ENCODE results near the gene HLCS.

The HLCS gene

DNA sequence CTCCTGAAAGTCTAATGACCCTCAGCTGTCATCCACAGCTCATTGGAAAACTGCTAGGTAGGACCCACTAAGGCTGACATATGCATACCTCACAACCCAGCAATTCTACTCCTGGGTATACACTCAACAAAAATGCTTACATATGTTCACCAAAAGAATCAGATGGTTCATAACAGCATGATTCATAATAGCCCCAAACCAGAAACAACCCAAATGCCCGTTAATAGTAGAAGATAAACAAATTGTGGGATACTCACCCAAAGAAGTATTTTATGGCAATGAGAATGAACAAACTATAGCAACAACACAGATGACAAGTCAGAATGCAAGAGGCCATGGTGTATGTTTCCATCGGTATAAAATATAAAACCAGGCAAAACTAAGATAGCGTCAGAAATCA is 124.6 kb downstream of the HLCS start:
- POLR2A ChIA-PET: no interaction called here
- H3K4me3 ChIP-seq (ENCODE audit: control insufficient read depth in 1 of 7, extremely low read depth in 1 of 7, insufficient read depth in 4 of 7, low read depth in 2 of 7, low read length in 6 of 7): no peak overlapping the region
- CTCF ChIA-PET: no interaction called here
- H3K36me3 ChIP-seq (ENCODE audit: control insufficient read depth in 4 of 4, insufficient read depth in 4 of 4, low read length in 3 of 4): no peaks in the 10 kb centered on the region
- no peaks in the 10 kb centered on the region for H3K27me3 ChIP-seq (replicated peaks in 2 of 5; ENCODE audit: control insufficient read depth in 4 of 5, insufficient read depth in 5 of 5, low read length in 4 of 5)
- H3K9me3 ChIP-seq (ENCODE audit: control extremely low read depth in 1 of 5, control insufficient read depth in 4 of 5, insufficient read depth in 2 of 5, low read depth in 1 of 5, low read length in 4 of 5): no peaks in the 10 kb centered on the region
- no peak for DNase-seq
- H3K4me1 ChIP-seq (ENCODE audit: control extremely low read depth in 1 of 4, control insufficient read depth in 4 of 4, insufficient read depth in 4 of 4, low read length in 3 of 4): no peaks in the 10 kb centered on the region
- WGBS (ENCODE audit: insufficient coverage): 100% methylated on average over 2 of the region's 3 CpGs
- H3K27ac ChIP-seq (ENCODE audit: insufficient read depth in 1 of 2, low read depth in 1 of 2, low read length in 2 of 2, poor library complexity in 1 of 2, severe bottlenecking in 2 of 2): no peak overlapping the region

DNA sequence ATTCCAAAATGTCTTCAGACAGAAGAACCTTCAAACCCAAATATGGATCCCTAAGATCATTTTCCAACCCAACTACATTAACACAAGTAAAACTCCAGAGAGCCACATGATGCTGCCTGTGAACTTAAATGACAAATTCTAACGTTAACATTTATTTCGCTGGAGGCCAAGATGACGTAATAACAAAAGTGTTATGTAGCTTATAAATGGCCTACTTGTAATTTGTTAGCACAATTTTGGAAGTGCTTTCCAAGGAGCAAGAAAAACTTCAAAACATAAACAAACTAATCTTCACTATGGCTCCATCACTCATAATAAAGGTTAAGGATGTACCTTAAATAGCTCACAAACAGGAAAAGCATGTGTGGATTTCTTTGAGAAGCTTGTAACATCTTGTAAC is 126.7 kb downstream of the HLCS start:
- CTCF ChIA-PET: no interaction called here
- Histone ChIP-seq H3K27me3 (replicated peaks in 2 of 5; ENCODE audit: control insufficient read depth in 4 of 5, insufficient read depth in 5 of 5, low read length in 4 of 5) (no peaks in the 10 kb centered on the region), H3K36me3 (ENCODE audit: control insufficient read depth in 4 of 4, insufficient read depth in 4 of 4, low read length in 3 of 4) (no peaks in the 10 kb centered on the region), H3K4me3 (ENCODE audit: control insufficient read depth in 1 of 7, extremely low read depth in 1 of 7, insufficient read depth in 4 of 7, low read depth in 2 of 7, low read length in 6 of 7) (no peak overlapping the region), H3K4me1 (ENCODE audit: control extremely low read depth in 1 of 4, control insufficient read depth in 4 of 4, insufficient read depth in 4 of 4, low read length in 3 of 4) (no peaks in the 10 kb centered on the region), H3K9me3 (ENCODE audit: control extremely low read depth in 1 of 5, control insufficient read depth in 4 of 5, insufficient read depth in 2 of 5, low read depth in 1 of 5, low read length in 4 of 5) (no peaks in the 10 kb centered on the region), H3K27ac (ENCODE audit: insufficient read depth in 1 of 2, low read depth in 1 of 2, low read length in 2 of 2, poor library complexity in 1 of 2, severe bottlenecking in 2 of 2) (no peak overlapping the region)
- POLR2A ChIA-PET: no interaction called here
- WGBS (ENCODE audit: insufficient coverage): no CpG with 5 or more reads among the region's 3 CpGs
- no peak for DNase-seq

DNA sequence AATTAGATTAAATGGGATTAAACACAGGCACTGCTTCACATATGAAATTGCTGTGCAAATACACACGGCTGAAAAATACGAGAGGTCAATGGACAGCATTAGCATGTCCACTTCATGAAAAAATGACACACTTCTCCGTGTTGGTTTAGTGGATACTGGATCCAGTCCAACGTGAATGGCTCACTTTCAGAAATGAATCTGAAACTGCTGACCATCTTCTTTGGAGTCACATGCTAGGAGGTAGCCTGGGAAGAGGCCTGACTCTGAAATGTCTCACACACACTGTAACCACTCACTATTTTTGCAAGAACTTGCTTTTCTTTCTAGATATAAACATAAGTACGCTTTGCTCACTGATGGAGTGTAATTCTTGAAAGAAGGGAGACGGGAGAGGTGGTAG is 127.3 kb downstream of the HLCS start:
- H3K36me3 ChIP-seq (ENCODE audit: control insufficient read depth in 4 of 4, insufficient read depth in 4 of 4, low read length in 3 of 4): no peaks in the 10 kb centered on the region
- DNase-seq: no peak
- H3K4me3 ChIP-seq (ENCODE audit: control insufficient read depth in 1 of 7, extremely low read depth in 1 of 7, insufficient read depth in 4 of 7, low read depth in 2 of 7, low read length in 6 of 7): no peak overlapping the region
- no peaks in the 10 kb centered on the region for H3K4me1 ChIP-seq (ENCODE audit: control extremely low read depth in 1 of 4, control insufficient read depth in 4 of 4, insufficient read depth in 4 of 4, low read length in 3 of 4)
- no peaks in the 10 kb centered on the region for H3K27me3 ChIP-seq (replicated peaks in 2 of 5; ENCODE audit: control insufficient read depth in 4 of 5, insufficient read depth in 5 of 5, low read length in 4 of 5)
- CTCF ChIA-PET: no interaction called here
- 96% methylated on average over 3 of the region's 6 CpGs for WGBS (ENCODE audit: insufficient coverage)
- H3K27ac ChIP-seq (ENCODE audit: insufficient read depth in 1 of 2, low read depth in 1 of 2, low read length in 2 of 2, poor library complexity in 1 of 2, severe bottlenecking in 2 of 2): no peak overlapping the region
- POLR2A ChIA-PET: no interaction called here
- no peaks in the 10 kb centered on the region for H3K9me3 ChIP-seq (ENCODE audit: control extremely low read depth in 1 of 5, control insufficient read depth in 4 of 5, insufficient read depth in 2 of 5, low read depth in 1 of 5, low read length in 4 of 5)

DNA sequence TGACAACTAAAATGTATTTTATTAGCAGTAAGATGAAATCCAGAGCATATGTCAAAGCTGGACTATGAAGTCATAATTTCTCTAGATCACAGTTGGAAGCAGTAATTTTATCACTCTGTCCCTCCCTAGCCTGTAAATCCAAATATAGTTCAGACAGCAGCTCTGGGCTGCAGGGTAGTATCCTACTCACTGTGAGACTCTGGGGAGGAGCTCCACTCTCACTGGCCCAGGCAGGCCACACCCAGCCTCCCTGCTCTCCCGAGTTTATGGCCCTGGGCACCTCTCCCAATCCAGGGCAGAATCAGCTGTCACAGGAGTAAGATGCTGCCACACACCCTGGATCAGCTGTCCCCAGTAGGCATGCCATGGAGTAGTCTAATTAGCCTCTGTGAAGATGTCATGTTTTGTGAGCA is 131.1 kb downstream of the HLCS start:
- POLR2A ChIA-PET: no interaction called here
- CTCF ChIA-PET: no interaction called here

DNA sequence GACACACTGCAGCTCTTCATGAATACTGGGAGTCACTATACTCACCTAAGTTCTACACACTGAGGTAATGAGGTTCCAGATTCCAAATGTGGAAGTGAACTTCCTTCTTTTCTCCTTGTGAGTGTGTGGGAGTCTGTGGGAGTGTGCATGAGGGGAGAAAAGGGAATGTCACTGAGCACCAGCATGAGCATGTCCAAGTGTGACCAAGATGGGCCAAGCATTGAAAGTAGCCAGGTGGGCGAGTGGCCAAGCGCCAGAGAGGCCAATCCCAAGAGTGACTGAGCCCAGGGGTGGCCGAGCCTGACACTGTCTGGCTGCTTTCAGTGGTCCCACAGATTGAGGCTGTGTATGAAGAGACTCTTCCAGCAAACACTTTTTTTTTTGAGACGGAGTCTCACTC is 132.3 kb downstream of the HLCS start:
- H3K4me3 ChIP-seq (ENCODE audit: control insufficient read depth in 1 of 7, extremely low read depth in 1 of 7, insufficient read depth in 4 of 7, low read depth in 2 of 7, low read length in 6 of 7): no peak overlapping the region
- DNase-seq: no peak
- no peak overlapping the region for H3K27ac ChIP-seq (ENCODE audit: insufficient read depth in 1 of 2, low read depth in 1 of 2, low read length in 2 of 2, poor library complexity in 1 of 2, severe bottlenecking in 2 of 2)
- no peaks in the 10 kb centered on the region for H3K27me3 ChIP-seq (replicated peaks in 2 of 5; ENCODE audit: control insufficient read depth in 4 of 5, insufficient read depth in 5 of 5, low read length in 4 of 5)
- ChIA-PET CTCF (no interaction called here), POLR2A (no interaction called here)
- no peaks in the 10 kb centered on the region for H3K4me1 ChIP-seq (ENCODE audit: control extremely low read depth in 1 of 4, control insufficient read depth in 4 of 4, insufficient read depth in 4 of 4, low read length in 3 of 4)
- WGBS (ENCODE audit: insufficient coverage): 97% methylated on average over 4 of the region's 4 CpGs
- H3K9me3 ChIP-seq (ENCODE audit: control extremely low read depth in 1 of 5, control insufficient read depth in 4 of 5, insufficient read depth in 2 of 5, low read depth in 1 of 5, low read length in 4 of 5): no peaks in the 10 kb centered on the region
- H3K36me3 ChIP-seq (ENCODE audit: control insufficient read depth in 4 of 4, insufficient read depth in 4 of 4, low read length in 3 of 4): no peaks in the 10 kb centered on the region

More for the DNA sequence above, 131.1 kb downstream of the HLCS start:
- Histone ChIP-seq H3K4me1 (ENCODE audit: control extremely low read depth in 1 of 4, control insufficient read depth in 4 of 4, insufficient read depth in 4 of 4, low read length in 3 of 4) (no peaks in the 10 kb centered on the region), H3K9me3 (ENCODE audit: control extremely low read depth in 1 of 5, control insufficient read depth in 4 of 5, insufficient read depth in 2 of 5, low read depth in 1 of 5, low read length in 4 of 5) (no peaks in the 10 kb centered on the region), H3K27ac (ENCODE audit: insufficient read depth in 1 of 2, low read depth in 1 of 2, low read length in 2 of 2, poor library complexity in 1 of 2, severe bottlenecking in 2 of 2) (no peak overlapping the region), H3K4me3 (ENCODE audit: control insufficient read depth in 1 of 7, extremely low read depth in 1 of 7, insufficient read depth in 4 of 7, low read depth in 2 of 7, low read length in 6 of 7) (no peak overlapping the region), H3K27me3 (replicated peaks in 2 of 5; ENCODE audit: control insufficient read depth in 4 of 5, insufficient read depth in 5 of 5, low read length in 4 of 5) (no peaks in the 10 kb centered on the region), H3K36me3 (ENCODE audit: control insufficient read depth in 4 of 4, insufficient read depth in 4 of 4, low read length in 3 of 4) (no peaks in the 10 kb centered on the region)
- 40% methylated on average over 1 of the region's 1 CpG for whole genome bisulfite sequencing (ENCODE audit: insufficient coverage)
- DNase-seq: no peak

DNA sequence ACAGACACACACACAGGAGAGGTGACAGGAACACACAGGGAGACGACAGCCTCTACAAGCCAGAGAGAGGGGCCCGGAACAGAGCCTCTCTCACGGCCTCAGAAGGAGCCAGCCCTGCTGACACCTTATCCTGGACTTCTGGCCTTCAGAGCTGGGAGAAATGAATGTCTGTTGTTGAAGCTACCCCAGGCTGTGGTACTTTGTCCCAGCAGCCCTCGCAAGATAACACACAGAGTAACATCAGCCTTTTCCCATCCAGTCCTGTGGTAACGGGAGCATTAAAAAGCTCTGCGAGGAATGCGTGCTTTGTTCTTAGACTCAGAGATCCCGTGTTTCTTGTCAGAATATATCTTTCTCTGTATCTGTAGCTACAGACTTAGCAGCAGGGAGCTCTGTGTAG is 136.4 kb downstream of the HLCS start:
- WGBS (ENCODE audit: insufficient coverage): 95% methylated on average over 8 of the region's 8 CpGs

DNA sequence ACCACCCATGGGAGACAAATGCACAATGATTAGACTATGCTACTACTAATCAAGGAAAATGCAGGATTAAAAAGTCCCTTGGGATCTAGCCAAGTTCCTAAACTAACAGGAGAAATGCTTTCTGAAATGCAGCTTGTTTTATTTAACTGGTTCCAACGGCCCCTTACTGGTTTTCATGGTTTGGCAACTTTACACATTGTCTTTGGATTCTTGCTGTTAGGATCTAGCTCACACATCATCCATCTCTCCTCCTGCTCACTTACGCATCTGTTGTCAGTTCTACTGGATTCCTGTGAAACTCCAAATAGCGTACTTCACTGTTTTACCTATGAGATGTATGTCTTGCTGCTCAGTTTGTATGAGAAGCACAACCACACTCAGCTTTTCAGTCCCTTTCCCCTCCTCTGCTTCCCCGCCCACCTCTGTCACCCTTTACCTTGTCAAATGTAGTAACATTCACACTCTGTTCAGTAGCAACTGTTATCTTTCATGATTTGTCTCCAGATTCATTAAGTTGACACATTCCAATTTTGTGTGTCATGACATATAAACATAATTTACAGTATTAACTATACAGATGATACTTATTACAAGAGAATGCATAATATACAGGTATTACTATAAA is 137.5 kb downstream of the HLCS start:
- 96% methylated on average over 4 of the region's 4 CpGs for WGBS (ENCODE audit: insufficient coverage)
- Histone ChIP-seq H3K27me3 (replicated peaks in 2 of 5; ENCODE audit: control insufficient read depth in 4 of 5, insufficient read depth in 5 of 5, low read length in 4 of 5) (no peaks in the 10 kb centered on the region), H3K4me3 (ENCODE audit: control insufficient read depth in 1 of 7, extremely low read depth in 1 of 7, insufficient read depth in 4 of 7, low read depth in 2 of 7, low read length in 6 of 7) (no peak overlapping the region), H3K36me3 (ENCODE audit: control insufficient read depth in 4 of 4, insufficient read depth in 4 of 4, low read length in 3 of 4) (no peaks in the 10 kb centered on the region), H3K27ac (ENCODE audit: insufficient read depth in 1 of 2, low read depth in 1 of 2, low read length in 2 of 2, poor library complexity in 1 of 2, severe bottlenecking in 2 of 2) (no peak overlapping the region), H3K4me1 (ENCODE audit: control extremely low read depth in 1 of 4, control insufficient read depth in 4 of 4, insufficient read depth in 4 of 4, low read length in 3 of 4) (no peaks in the 10 kb centered on the region), H3K9me3 (ENCODE audit: control extremely low read depth in 1 of 5, control insufficient read depth in 4 of 5, insufficient read depth in 2 of 5, low read depth in 1 of 5, low read length in 4 of 5) (no peaks in the 10 kb centered on the region)
- ChIA-PET CTCF (interaction anchor here (0.6 kb wide), 1 partner anchor 21 kb away, joined by 3 read pairs; no protein-coding TSS in a partner anchor), POLR2A (interaction anchor here (0.5 kb wide), 1 partner anchor 9 kb away, joined by 3 read pairs; no protein-coding TSS in a partner anchor)
- DNase-seq: no peak

More for the DNA sequence above, 136.4 kb downstream of the HLCS start:
- no peaks in the 10 kb centered on the region for H3K9me3 ChIP-seq (ENCODE audit: control extremely low read depth in 1 of 5, control insufficient read depth in 4 of 5, insufficient read depth in 2 of 5, low read depth in 1 of 5, low read length in 4 of 5)
- CTCF ChIA-PET: no interaction called here
- H3K27me3 ChIP-seq (replicated peaks in 2 of 5; ENCODE audit: control insufficient read depth in 4 of 5, insufficient read depth in 5 of 5, low read length in 4 of 5): no peaks in the 10 kb centered on the region
- no peaks in the 10 kb centered on the region for H3K36me3 ChIP-seq (ENCODE audit: control insufficient read depth in 4 of 4, insufficient read depth in 4 of 4, low read length in 3 of 4)
- POLR2A ChIA-PET: no interaction called here
- DNase-seq: no peak
- H3K27ac ChIP-seq (ENCODE audit: insufficient read depth in 1 of 2, low read depth in 1 of 2, low read length in 2 of 2, poor library complexity in 1 of 2, severe bottlenecking in 2 of 2): no peak overlapping the region
- H3K4me3 ChIP-seq (ENCODE audit: control insufficient read depth in 1 of 7, extremely low read depth in 1 of 7, insufficient read depth in 4 of 7, low read depth in 2 of 7, low read length in 6 of 7): no peak overlapping the region
- no peaks in the 10 kb centered on the region for H3K4me1 ChIP-seq (ENCODE audit: control extremely low read depth in 1 of 4, control insufficient read depth in 4 of 4, insufficient read depth in 4 of 4, low read length in 3 of 4)
